ENCODE data around the gene GAS2L1.

Gene GAS2L1

DNA sequence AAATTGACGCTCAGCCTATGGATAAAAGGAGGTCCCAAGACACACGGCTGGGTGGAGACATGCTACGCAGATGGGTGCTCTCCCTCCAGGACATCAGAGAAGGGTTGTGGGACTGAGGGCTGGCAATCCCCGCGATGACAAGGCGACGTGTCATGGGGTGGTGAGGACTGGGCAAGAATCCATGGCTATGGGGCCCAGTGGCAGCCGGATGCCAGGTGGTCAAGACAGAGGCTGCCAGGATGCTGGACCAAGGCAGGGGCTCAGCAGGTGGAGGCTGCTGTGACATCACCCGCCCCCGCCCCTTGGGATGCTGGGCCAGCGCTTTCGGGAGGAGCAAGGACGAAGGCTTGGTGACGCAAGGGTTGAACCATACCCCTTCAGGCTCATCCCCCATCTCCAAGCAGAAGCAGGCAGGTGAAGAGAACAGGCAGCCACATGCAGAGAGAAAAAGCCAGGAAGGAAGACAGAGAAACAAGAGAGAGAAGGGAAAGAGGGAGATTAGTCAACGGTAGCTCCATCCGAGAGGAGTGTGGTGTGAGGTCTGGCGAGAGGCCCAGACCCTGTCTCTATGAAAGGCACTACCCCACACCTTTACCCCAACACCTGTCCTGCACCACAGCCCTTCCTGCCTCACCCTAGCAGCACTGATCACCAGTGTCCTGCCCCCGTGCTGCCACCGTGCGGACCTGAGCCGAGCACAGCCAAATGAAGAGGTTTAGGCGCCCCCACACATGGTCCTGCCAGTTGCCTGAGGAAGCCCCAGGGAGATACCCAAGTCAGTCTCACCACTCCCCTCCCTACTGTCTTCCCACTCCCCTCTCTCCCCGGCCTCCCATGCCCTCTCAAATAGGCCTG, 33.2 kb downstream of the GAS2L1 start:
- Histone ChIP-seq H3K27me3 (ENCODE audit: control insufficient read depth, insufficient read depth, low read length) (no peaks in the 10 kb centered on the region), H2AFZ (no peak overlapping the region), H3K9me3 (ENCODE audit: control insufficient read depth, low read length) (no peaks in the 10 kb centered on the region), H3K27ac (no peak overlapping the region), H3K4me3 (ENCODE audit: low read depth, low read length) (no peak overlapping the region), H3K9ac (no peak overlapping the region), H3K79me2 (no peaks in the 10 kb centered on the region), H3K4me2 (ENCODE audit: low read length) (no peak overlapping the region), H3K36me3 (ENCODE audit: control insufficient read depth, insufficient read depth, low read length) (no peaks in the 10 kb centered on the region), H3K4me1 (peaks cover 9% of the 10 kb centered on the region)
- TF ChIP-seq, protein P1, sequence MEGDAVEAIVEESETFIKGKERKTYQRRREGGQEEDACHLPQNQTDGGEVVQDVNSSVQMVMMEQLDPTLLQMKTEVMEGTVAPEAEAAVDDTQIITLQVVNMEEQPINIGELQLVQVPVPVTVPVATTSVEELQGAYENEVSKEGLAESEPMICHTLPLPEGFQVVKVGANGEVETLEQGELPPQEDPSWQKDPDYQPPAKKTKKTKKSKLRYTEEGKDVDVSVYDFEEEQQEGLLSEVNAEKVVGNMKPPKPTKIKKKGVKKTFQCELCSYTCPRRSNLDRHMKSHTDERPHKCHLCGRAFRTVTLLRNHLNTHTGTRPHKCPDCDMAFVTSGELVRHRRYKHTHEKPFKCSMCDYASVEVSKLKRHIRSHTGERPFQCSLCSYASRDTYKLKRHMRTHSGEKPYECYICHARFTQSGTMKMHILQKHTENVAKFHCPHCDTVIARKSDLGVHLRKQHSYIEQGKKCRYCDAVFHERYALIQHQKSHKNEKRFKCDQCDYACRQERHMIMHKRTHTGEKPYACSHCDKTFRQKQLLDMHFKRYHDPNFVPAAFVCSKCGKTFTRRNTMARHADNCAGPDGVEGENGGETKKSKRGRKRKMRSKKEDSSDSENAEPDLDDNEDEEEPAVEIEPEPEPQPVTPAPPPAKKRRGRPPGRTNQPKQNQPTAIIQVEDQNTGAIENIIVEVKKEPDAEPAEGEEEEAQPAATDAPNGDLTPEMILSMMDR (IDR thresholded peaks at IDR 0.05): no peak

DNA sequence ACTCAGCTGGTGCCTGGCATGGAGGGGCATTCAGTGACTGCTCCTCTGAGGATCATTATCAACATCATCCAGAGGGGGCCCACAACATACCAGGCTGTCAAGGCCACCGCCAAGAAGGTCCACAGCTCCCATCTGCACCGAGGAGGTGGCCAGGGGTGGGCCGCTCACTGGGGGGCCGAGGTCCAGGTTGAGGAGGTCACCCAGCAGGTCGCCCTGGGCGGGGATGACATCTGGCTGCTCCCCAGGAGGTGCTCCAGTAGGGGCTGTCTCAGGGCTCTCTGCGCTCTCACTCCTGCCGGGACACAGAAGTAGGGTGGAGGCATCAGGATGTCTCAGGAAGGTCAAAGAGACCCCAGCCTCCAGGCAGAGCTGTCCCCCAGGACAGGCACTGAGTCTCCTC, 34.1 kb downstream of the GAS2L1 start:
- no peak overlapping the region for H3K9ac ChIP-seq

DNA sequence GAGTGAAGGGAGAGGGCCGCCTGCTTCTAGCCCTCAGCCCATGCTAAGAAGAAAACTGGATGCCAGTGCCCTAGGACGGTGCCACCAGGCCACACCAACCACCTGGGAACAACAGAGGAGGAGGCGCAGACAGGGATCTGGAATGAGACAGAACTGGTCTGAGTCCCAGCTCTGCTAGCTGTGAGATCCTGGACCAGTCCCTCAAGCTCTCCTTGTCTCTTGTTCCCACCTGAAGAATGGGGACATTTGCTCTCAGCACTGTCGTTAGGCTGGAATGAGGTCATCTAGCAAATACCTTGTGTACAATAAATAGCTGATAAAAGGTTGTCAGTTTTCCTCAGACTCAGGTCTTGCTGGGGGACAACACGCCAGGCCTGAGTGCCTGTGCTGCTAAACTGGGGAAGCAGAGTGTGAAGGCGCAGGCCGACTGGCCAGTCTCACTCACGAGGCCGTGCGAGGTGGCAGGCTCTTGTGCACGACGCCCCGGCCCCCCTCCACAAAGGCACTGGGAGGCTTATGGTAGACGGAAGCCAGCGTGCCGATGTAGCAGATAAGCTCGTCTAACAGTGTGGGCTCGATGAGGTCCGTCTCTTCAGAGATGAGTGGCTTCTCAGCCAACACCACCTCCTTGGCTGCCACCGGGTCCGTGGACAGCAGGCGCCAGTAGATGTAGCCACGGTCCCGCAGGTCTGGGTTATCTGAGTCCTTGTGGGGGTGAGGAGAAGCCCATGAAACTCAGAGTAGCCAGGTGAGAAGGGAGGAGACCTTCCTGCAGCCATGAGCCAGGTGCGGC, 34.8 kb downstream of the GAS2L1 start:
- Histone ChIP-seq H3K4me3 (ENCODE audit: low read depth, low read length) (no peak overlapping the region), H3K9ac (no peak overlapping the region), H3K27ac (no peak overlapping the region)

More for the DNA sequence above, 34.1 kb downstream of the GAS2L1 start:
- no peak overlapping the region for H2AFZ ChIP-seq
- peaks cover 9% of the 10 kb centered on the region for H3K4me1 ChIP-seq
- no peak overlapping the region for H3K4me3 ChIP-seq (ENCODE audit: low read depth, low read length)
- no peaks in the 10 kb centered on the region for H3K79me2 ChIP-seq
- no peaks in the 10 kb centered on the region for H3K27me3 ChIP-seq (ENCODE audit: control insufficient read depth, insufficient read depth, low read length)
- no peak overlapping the region for H3K4me2 ChIP-seq (ENCODE audit: low read length)
- TF ChIP-seq, protein P1 (IDR thresholded peaks at IDR 0.05): no peak
- no peaks in the 10 kb centered on the region for H3K36me3 ChIP-seq (ENCODE audit: control insufficient read depth, insufficient read depth, low read length)
- H3K9me3 ChIP-seq (ENCODE audit: control insufficient read depth, low read length): no peaks in the 10 kb centered on the region
- H3K27ac ChIP-seq: no peak overlapping the region

DNA sequence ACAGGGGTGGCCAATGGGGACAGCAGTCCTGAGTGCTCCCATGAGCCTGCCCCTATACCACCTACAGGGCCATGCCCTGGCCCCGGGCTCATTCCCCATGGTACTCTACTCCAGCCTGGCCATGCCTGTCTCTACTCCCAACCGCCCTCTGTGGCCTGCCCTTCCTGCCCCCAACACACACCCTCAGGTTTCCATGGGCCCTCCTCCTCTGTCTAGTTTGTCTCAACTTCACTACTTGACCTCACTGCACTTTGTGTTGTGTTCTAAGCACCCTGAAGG, 35.3 kb downstream of the GAS2L1 start:
- no peaks in the 10 kb centered on the region for H3K36me3 ChIP-seq (ENCODE audit: control insufficient read depth, insufficient read depth, low read length)
- no peaks in the 10 kb centered on the region for H3K27me3 ChIP-seq (ENCODE audit: control insufficient read depth, insufficient read depth, low read length)
- H2AFZ ChIP-seq: no peak overlapping the region
- no peak overlapping the region for H3K9ac ChIP-seq
- no peak overlapping the region for H3K4me3 ChIP-seq (ENCODE audit: low read depth, low read length)
- no peak overlapping the region for H3K4me2 ChIP-seq (ENCODE audit: low read length)
- peaks cover 9% of the 10 kb centered on the region for H3K4me1 ChIP-seq
- TF ChIP-seq, protein P1 (IDR thresholded peaks at IDR 0.05): no peak
- H3K79me2 ChIP-seq: no peaks in the 10 kb centered on the region
- H3K9me3 ChIP-seq (ENCODE audit: control insufficient read depth, low read length): no peaks in the 10 kb centered on the region
- no peak overlapping the region for H3K27ac ChIP-seq

More for the DNA sequence above, 34.8 kb downstream of the GAS2L1 start:
- Histone ChIP-seq H3K4me1 (peaks cover 9% of the 10 kb centered on the region), H3K27me3 (ENCODE audit: control insufficient read depth, insufficient read depth, low read length) (no peaks in the 10 kb centered on the region), H3K36me3 (ENCODE audit: control insufficient read depth, insufficient read depth, low read length) (no peaks in the 10 kb centered on the region), H2AFZ (no peak overlapping the region), H3K4me2 (ENCODE audit: low read length) (peak overlapping the region; percentile 3), H3K9me3 (ENCODE audit: control insufficient read depth, low read length) (no peaks in the 10 kb centered on the region), H3K79me2 (no peaks in the 10 kb centered on the region)
- TF ChIP-seq, protein P1 (IDR thresholded peaks at IDR 0.05): no peak
